ENCODE measurements around the gene IFT27. TPM values are rescaled to one million over a fixed set of nuclear protein-coding genes. Genes with fewer than 3 reads are reported as not detected.

The IFT27 gene
- total and polyA plus RNA-seq, 2 experiments from 2014 or later, result 56.7 to 60.7 TPM

DNA sequence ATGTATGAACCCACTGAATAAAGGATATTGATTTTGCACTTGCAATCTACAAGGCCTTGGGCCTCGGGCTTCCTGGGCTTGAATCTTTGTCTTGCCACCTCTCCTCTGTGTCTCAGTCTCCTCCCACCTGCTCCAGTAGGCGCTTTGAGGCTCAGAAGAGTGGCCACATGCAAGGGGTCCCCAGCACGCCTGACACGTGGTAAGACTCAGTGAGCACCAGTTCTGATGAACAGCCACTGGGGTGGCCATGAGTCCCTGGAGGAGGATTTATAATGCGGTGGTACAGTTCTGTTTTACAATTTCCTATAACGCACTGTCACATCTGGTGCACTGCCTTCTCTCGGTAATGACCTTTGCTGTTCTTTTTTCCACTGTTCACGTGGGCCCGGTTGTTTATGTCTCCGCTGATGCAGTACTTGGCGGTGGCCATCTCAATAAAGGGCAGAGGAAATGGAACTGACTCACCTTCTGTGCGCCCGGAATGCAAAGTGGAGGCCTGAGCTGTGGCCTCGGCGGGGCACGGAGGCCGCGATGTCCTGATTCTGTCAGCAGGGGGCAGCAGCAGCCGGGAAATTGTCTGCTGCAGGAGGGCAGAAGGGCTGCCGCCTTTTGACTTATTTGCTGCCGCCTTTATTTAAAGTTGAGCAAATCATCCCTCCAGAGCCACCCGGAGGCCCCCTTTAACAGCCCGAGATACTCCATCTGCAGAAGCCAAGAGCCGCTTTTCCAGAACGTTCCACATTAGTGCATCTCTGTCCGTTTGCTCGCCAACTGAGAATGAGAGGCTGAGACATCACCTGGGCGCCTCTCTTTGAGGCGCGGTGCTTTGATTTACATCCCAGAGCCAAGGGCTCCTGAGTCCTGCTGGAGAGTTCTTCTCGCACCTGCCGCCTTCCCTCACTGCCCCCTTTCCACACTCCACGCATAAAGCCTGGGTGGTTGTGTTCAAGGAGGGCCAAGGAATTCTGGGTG lies 6.0 kb upstream of the IFT27 start:
- Histone ChIP-seq H3K27ac (no peak overlapping the region), H3K9me3 (ENCODE audit: low read depth) (no peaks in the 10 kb centered on the region), H3K4me3 (no peak overlapping the region), H3K36me3 (no peaks in the 10 kb centered on the region), H3K4me1 (ENCODE audit: low read depth) (no peaks in the 10 kb centered on the region), H3K27me3 (peaks cover 18% of the 10 kb centered on the region)
- TF ChIP-seq, protein P1, sequence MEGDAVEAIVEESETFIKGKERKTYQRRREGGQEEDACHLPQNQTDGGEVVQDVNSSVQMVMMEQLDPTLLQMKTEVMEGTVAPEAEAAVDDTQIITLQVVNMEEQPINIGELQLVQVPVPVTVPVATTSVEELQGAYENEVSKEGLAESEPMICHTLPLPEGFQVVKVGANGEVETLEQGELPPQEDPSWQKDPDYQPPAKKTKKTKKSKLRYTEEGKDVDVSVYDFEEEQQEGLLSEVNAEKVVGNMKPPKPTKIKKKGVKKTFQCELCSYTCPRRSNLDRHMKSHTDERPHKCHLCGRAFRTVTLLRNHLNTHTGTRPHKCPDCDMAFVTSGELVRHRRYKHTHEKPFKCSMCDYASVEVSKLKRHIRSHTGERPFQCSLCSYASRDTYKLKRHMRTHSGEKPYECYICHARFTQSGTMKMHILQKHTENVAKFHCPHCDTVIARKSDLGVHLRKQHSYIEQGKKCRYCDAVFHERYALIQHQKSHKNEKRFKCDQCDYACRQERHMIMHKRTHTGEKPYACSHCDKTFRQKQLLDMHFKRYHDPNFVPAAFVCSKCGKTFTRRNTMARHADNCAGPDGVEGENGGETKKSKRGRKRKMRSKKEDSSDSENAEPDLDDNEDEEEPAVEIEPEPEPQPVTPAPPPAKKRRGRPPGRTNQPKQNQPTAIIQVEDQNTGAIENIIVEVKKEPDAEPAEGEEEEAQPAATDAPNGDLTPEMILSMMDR (IDR thresholded peaks at IDR 0.05; ENCODE audit: low read depth, low read length), result peak; percentile 88
- peak; percentile 77 to 87 for DNase-seq (ENCODE audit: low read depth in 1 of 2, low spot score in 1 of 2)

DNA sequence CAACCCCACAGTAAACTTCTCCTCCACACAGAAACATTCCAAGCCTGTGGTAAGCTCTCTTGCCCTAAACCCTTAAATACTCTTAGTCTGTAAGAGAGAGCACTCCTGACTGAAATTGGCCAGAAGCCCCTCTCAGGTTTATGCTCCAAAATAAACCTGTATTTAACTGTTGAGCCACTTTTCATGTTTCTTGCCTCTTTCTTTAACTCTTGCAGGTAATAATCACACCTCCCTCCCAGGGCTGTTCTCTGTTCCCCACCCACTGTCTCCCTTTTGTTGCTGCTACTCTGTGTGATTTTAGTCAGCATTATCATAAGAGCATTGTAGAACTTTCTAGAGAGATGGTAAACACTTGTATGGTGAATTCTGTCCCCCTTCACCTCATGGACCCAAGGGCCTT lies 2.1 kb upstream of the IFT27 start:
- Histone ChIP-seq H3K27ac (no peak overlapping the region), H3K9me3 (ENCODE audit: low read depth) (no peaks in the 10 kb centered on the region), H3K4me1 (ENCODE audit: low read depth) (no peaks in the 10 kb centered on the region), H3K36me3 (no peaks in the 10 kb centered on the region), H3K27me3 (peaks cover 10% of the 10 kb centered on the region), H3K4me3 (no peak overlapping the region)
- no peak for DNase-seq (ENCODE audit: low read depth in 1 of 2, low spot score in 1 of 2)
- TF ChIP-seq, protein P1 (IDR thresholded peaks at IDR 0.05; ENCODE audit: low read depth, low read length), result no peak

DNA sequence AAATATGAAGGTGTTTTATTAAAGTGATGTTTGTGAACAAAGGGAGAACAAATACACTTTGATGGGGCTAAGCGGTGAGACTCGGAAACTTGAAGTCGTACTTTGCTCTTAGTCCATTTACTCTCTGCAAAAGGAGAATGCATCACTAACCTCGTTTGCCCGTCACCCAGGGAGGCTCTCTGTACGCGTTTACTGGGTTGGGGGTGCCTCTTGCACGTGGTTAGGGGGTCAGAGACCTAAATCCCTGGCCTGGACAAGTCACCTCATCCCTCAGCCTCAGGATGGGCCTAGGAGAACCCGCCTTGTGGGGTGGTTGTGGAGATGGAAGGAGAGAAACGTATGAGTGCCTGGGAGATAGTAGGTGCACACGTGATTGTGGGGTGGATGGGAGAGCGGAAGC lies 803 bp upstream of the IFT27 start:
- Histone ChIP-seq H3K27me3 (no peaks in the 10 kb centered on the region), H3K36me3 (no peaks in the 10 kb centered on the region), H3K9me3 (ENCODE audit: low read depth) (no peaks in the 10 kb centered on the region), H3K27ac (no peak overlapping the region), H3K4me1 (ENCODE audit: low read depth) (no peaks in the 10 kb centered on the region), H3K4me3 (no peak overlapping the region)
- DNase-seq (ENCODE audit: low read depth in 1 of 2, low spot score in 1 of 2), result no peak
- TF ChIP-seq, protein P1 (IDR thresholded peaks at IDR 0.05; ENCODE audit: low read depth, low read length), result no peak

DNA sequence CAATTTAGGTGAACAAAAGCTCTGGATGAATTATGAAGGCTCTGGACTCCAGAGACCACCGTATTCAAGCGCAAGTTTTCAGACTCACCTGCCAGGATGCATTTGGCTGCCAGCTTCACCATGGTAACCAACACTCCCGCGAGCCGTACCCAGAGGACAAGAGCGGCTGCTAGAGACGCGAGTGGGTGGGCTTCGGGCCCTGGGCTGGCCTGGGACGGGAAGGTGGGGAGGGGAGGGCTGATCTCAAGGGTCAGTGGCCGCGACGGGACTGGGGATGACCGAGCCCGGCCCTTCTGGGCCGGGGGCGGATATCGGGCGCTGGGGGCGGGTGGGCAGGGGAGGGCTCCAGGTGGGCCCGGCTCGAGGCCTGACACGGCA lies 344 bp downstream of the IFT27 start:
- TF ChIP-seq, protein P1 (IDR thresholded peaks at IDR 0.05; ENCODE audit: low read depth, low read length), result no peak
- no peaks in the 10 kb centered on the region for H3K4me1 ChIP-seq (ENCODE audit: low read depth)
- H3K9me3 ChIP-seq (ENCODE audit: low read depth), result no peaks in the 10 kb centered on the region
- H3K36me3 ChIP-seq, result no peaks in the 10 kb centered on the region
- peak overlapping the region; percentile 98 for H3K4me3 ChIP-seq
- peak overlapping the region; percentile 47 for H3K27ac ChIP-seq
- H3K27me3 ChIP-seq, result no peaks in the 10 kb centered on the region
- DNase-seq (ENCODE audit: low read depth in 1 of 2, low spot score in 1 of 2), result peak; percentile 27 to 49

DNA sequence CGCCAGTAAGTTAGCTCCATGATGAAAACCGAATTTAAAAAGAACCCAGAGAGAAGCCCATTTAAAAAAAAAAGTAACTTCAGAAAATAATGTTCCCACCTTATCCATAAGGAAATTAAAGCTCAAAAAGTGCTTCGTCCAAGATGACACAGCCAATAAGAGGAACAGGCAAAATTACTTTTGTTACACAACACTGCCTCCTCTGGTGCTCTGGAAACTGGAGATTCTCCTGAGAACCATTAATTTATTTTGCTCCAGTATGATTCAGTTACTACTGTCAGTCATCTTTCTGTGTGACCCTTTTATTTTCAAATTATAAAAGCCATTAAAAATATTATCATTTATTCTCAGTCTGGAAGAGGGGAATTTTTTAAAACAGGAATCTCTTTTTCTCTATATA lies 2.0 kb downstream of the IFT27 start:
- no peak overlapping the region for H3K27ac ChIP-seq
- no peaks in the 10 kb centered on the region for H3K36me3 ChIP-seq
- H3K27me3 ChIP-seq, result no peaks in the 10 kb centered on the region
- no peaks in the 10 kb centered on the region for H3K9me3 ChIP-seq (ENCODE audit: low read depth)
- TF ChIP-seq, protein P1 (IDR thresholded peaks at IDR 0.05; ENCODE audit: low read depth, low read length), result peak; percentile 51
- DNase-seq (ENCODE audit: low read depth in 1 of 2, low spot score in 1 of 2), result peak in 1 of 2 donors; percentile 57
- no peaks in the 10 kb centered on the region for H3K4me1 ChIP-seq (ENCODE audit: low read depth)
- H3K4me3 ChIP-seq, result no peak overlapping the region

Measured in cardiac muscle cell (in vitro differentiated cells and primary cell).